GM18502 (cell line): Measurements from ENCODE around the gene DRD4.
"Not testable (repeated sequence)": the region's sequence is repeated elsewhere in the genome, so short reads cannot be mapped to it uniquely, and the experiment has no call there.

Source experiments
- ATAC-seq: cut with Tn5 transposase; IDR thresholded peaks from one replicate; pipeline ENCODE4 v1.9.1; 2021; ENCODE audit warnings: mild to moderate bottlenecking; ENCODE audit not compliant: unreplicated experiment, poor library complexity

The DRD4 gene

DNA sequence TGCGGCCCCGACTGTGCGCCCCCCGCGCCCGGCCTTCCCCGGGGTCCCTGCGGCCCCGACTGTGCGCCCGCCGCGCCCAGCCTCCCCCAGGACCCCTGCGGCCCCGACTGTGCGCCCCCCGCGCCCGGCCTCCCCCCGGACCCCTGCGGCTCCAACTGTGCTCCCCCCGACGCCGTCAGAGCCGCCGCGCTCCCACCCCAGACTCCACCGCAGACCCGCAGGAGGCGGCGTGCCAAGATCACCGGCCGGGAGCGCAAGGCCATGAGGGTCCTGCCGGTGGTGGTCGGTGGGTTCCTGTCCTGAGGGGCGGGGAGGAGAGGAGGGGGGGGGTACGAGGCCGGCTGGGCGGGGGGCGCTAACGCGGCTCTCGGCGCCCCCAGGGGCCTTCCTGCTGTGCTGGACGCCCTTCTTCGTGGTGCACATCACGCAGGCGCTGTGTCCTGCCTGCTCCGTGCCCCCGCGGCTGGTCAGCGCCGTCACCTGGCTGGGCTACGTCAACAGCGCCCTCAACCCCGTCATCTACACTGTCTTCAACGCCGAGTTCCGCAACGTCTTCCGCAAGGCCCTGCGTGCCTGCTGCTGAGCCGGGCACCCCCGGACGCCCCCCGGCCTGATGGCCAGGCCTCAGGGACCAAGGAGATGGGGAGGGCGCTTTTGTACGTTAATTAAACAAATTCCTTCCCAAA, 3.1 kb downstream of the DRD4 start:
- no peak for ATAC-seq

DNA sequence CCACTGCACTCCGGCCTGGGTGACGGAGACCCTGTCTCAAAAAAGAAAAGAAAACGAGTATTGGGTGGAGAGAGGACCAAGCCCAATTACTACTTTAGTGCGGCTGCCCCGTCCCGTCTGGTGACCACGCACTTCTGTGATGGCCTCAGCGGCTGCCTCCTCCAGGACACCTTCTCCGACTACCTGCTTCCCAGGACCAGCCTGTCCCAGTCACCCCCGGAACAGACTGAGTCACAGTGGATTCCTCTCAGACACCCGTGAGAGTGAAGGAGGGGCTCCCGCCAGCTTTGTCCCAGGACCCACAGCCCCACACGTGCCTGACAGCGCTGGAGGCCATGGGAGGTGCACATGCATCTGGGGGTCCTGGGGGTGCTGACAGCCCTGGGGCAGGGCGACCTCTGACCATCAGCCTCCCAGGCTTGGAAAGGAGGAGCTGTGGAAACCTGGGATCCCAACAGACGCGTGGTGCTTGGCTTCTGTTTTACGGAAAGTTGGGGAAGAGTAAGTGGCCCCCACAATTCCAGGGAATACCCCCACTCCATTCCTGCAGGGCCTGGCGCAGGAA, 4.8 kb downstream of the DRD4 start:
- ATAC-seq, result no peak

- ATAC-seq, result no peak
Measured at GRCh38 chr11:643366-643765, 6.3 kb downstream of the DRD4 start.

GRCh38 chr11:643849-644738, 7.0 kb downstream of the DRD4 start:
- no peak for ATAC-seq

DNA sequence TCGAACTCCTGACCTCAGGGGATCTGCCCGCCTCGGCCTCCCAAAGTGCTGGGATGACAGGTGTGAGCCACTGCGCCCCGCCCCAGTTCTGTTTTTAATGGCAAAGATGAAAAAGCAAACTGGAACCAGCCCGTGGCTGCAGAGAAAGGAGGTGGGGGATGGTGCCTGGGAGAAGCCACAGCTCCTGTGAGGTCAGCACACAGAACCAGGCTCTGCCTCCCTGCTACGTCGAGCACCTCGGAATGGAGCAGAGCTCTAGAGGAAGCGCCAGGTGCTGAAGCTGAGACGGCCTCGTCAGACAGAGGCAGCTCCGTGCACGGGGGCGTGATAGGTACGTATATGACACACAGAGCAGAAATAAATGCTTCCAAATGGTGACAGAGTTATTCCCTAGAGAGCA, 8.5 kb downstream of the DRD4 start:
- no peak for ATAC-seq

GRCh38 chr11:646214-646613, 9.1 kb downstream of the DRD4 start:
- ATAC-seq, result no peak

GRCh38 chr11:647672-648158, 10.6 kb downstream of the DRD4 start:
- not testable (repeated sequence) for ATAC-seq

DNA sequence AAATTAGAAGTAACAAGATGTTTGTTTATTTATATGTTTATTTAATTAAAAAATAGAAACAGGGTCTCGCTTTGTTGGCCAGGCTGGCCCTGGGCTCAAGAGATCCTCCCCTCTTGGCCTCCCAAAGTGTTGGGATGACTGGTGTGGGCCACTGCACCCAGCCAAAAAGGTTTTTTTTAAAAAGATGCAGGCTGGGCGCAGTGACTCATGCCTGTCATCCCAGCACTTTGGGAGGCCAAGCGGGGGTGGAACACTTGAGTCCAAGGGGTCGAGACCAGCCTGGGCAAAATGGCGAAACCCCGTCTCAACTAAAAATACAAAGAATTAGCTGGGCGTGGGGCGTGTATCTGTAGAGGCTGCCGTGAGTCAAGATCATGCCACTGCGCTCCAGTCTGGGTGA, 13.4 kb downstream of the DRD4 start:
- ATAC-seq, result no peak

DNA sequence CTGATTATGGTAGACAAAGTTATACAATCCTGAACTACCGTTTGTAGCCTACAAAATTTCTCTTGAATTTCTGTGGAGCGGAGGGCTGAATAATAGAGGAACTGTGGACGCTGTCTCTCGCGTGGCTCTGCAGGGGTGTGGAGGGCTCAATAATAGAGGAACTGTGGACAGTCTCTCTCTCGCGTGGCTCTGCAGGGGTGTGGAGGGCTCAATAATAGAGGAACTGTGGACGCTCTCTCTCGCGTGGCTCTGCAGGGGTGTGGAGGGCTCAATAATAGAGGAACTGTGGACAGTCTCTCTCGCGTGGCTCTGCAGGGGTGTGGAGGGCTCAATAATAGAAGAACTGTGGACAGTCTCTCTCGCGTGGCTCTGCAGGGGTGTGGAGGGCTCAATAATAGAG, 16.1 kb downstream of the DRD4 start:
- not testable (repeated sequence) for ATAC-seq

- no peak for ATAC-seq
Measured at GRCh38 chr11:653837-654236, 16.8 kb downstream of the DRD4 start.

DNA sequence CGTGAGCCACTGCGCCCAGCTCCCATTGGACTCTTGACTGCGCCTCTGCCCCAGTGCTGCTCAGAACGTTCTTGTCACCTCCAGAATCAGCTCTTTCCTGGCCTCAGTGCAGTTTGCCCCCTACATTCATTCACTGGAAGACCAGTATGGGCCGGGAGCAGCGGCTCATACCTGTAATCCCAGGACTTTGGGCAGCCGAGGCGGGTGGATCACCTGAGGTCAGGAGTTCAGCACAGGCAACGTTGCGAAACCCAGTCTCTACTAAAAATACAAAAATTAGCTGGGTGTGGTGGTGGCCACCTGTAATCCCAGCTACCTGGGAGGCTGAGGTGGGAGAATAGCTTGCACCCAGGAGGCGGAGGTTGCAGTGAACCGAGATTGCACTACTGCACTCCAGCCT, 17.4 kb downstream of the DRD4 start:
- ATAC-seq, result not testable (repeated sequence)

- ATAC-seq, result no peak
Measured at GRCh38 chr11:655036-655726, 18.1 kb downstream of the DRD4 start.

DNA sequence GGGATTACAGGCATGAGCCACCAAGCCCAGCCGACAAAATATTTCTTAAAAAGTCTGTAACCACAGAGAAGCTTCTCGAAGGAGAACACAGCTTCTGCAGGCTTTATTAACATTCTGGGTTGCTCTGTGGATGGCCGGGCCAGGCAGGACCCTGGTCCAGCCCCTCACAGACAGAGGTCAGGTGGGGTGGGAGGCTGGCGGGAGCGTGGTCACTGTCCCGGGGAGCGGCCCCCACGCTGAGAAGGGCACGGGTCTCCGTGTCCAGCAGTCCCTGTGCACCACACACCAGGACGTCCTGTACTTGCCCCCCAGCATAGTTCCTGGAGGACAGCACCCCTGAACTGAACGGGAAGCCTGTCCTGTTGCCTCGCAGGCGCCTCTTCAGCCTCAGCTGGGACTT, 19.4 kb downstream of the DRD4 start:
- ATAC-seq, result no peak

GRCh38 chr11:656866-657265, 19.8 kb downstream of the DRD4 start:
- ATAC-seq, result no peak

DNA sequence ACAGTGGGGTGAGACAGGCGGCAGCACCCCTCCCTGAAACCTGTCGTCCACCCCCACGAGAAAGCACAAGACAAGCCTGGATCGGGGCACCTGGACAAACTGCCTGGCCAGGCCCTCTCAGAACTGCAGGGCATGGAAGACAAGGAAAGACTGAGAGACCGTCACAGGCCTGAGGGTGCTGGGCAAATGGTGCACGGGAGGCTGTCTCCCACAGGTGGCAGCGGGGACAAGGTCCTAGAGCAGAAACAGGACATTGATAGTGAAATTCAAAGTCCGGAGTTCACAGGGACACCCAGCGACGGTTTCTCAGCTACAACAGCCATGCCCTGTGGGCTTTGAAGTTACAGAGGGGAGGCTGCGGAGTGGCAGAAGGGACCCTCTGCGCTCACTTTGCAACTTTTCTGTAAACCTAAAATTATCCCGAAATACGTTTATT, 20.6 kb downstream of the DRD4 start:
- ATAC-seq, result no peak

GRCh38 chr11:659532-660085, 22.5 kb downstream of the DRD4 start:
- no peak for ATAC-seq

DNA sequence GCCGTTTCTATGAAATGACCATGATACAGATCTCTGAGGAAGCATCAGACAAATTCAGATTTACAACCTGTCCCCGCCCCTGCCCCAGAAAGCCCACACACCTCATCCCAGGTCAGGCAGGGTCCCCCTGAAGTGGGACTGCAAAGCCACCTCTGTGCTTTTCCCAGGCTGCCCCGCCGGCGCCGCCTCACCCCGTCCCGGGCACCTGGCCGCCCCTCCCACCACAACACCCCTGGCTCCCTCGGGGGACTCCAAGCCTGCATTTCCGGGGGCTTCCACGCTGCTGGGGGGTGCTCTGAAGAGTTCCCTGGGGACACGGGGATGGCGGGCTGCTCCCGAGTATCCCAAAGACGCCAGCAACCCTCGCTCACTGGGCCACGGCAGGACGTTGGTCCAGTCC, 23.2 kb downstream of the DRD4 start:
- no peak for ATAC-seq

DNA sequence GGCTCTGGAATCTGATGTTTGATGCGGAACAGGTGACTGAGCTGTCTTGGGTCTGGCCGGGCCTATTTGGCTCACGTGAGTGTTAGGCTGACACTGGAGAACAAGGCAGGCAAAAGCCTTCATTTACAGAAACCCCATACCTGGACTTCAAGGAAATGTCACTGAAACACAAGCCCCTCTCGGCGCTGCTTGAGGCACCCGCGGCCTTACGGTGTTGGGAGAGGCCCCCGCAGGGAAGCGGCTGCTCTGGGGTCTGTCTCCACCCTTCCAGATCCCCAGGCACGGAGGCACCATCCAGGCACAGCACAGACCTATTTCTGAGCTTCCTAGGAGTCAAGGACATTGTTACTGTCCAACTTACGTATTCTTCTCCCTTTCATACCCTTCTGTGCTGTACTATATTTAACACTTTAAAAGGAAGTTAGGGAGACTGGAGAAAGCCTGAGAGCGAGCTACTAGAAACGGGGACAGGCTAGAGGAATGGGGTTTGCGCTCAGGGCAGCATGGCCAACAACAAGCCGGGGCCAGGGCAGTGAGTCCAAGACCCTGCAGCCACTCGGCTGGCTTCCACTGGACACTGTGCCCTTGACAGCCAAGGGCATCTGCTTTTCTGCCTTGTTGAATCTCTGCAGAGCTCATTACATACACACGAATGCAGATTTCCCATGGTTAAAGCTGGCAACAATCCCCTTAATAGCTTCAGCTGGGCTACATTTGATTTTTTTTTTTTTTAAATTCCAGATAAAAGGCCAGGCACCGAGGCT, 23.8 kb downstream of the DRD4 start:
- no peak for ATAC-seq

GRCh38 chr11:662689-663274, 25.7 kb downstream of the DRD4 start:
- no peak for ATAC-seq
